LNCAP (cell line): ENCODE data around the gene CSF1.

Experiments
- TF ChIP-seq, protein P1 (sequence below): fragments of 450-650 bp; IDR thresholded peaks from 2 replicates; pipeline ENCODE4 v1.5.1; 2017; ENCODE audit warnings: mild to moderate bottlenecking

The CSF1 gene

GRCh38 chr1:109887884-109888283 lies 22.8 kb upstream of the CSF1 start:
- TF ChIP-seq, protein P1, sequence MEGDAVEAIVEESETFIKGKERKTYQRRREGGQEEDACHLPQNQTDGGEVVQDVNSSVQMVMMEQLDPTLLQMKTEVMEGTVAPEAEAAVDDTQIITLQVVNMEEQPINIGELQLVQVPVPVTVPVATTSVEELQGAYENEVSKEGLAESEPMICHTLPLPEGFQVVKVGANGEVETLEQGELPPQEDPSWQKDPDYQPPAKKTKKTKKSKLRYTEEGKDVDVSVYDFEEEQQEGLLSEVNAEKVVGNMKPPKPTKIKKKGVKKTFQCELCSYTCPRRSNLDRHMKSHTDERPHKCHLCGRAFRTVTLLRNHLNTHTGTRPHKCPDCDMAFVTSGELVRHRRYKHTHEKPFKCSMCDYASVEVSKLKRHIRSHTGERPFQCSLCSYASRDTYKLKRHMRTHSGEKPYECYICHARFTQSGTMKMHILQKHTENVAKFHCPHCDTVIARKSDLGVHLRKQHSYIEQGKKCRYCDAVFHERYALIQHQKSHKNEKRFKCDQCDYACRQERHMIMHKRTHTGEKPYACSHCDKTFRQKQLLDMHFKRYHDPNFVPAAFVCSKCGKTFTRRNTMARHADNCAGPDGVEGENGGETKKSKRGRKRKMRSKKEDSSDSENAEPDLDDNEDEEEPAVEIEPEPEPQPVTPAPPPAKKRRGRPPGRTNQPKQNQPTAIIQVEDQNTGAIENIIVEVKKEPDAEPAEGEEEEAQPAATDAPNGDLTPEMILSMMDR, result no peak

DNA sequence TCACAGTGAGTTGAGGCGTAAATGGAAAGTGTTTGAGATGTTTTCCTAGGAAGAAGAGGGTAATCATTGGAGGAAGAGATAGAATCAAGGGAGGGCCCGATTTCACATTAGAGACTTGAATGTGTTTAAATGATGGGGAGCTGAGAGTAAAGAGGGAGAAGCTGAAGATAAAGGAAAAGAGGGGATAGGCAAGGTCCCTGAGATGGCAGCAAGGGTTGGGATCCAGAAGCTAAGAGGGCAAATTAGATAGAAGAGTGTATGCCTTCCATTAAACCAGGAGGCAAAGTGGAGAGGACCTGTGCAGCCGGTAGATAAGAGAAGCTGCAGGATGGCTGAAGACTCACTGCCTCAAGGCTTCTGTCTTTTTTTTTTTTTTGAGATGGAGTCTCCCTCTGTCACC lies 21.6 kb upstream of the CSF1 start:
- TF ChIP-seq, protein P1, result no peak

GRCh38 chr1:109890115-109890953 lies 20.3 kb upstream of the CSF1 start:
- TF ChIP-seq, protein P1, result no peak

GRCh38 chr1:109891930-109892329 lies 18.7 kb upstream of the CSF1 start:
- TF ChIP-seq, protein P1, result no peak

GRCh38 chr1:109892561-109893368 lies 17.9 kb upstream of the CSF1 start:
- TF ChIP-seq, protein P1, result no peak

- TF ChIP-seq, protein P1, result no peak
Measured at GRCh38 chr1:109893532-109894171, 17.0 kb upstream of the CSF1 start.
